T-helper 17 cell (primary cell): ENCODE measurements around the gene TNIP1. TPM values are rescaled to one million over a fixed set of nuclear protein-coding genes. Genes with fewer than 3 reads are reported as not detected.

Source experiments
- ATAC-seq: fragments of 150-1000 bp; cut with Tn5 transposase; 2 replicates; pipeline ENCODE4 v1.10.0; 2021; ENCODE audit warnings: mild to moderate bottlenecking, moderate library complexity
- DNase-seq, 3 donors: peaks; one replicate each; pipeline versions ENCODE4 v3.0.0 to v3.0.0-alpha.2; 2020 to 2021
- H3K9me3 ChIP-seq: one replicate; pipeline ENCODE4 v1.7.0; 2013; ENCODE audit warnings: low read length, mild to moderate bottlenecking; ENCODE audit not compliant: control insufficient read depth, poor library complexity, severe bottlenecking
- H3K27ac Mint-ChIP-seq: one replicate; pipeline ENCODE4 v1.8.0; 2022; ENCODE audit warnings: mild to moderate bottlenecking, moderate library complexity, mixed read lengths
- H3K27me3 Mint-ChIP-seq: one replicate; pipeline ENCODE4 v1.8.0; 2022; ENCODE audit warnings: mixed read lengths
- H3K36me3 Mint-ChIP-seq: one replicate; pipeline ENCODE4 v1.8.0; 2022; ENCODE audit warnings: low read depth, mixed read lengths
- H3K4me1 Mint-ChIP-seq: one replicate; pipeline ENCODE4 v1.8.0; 2022; ENCODE audit warnings: mild to moderate bottlenecking, mixed read lengths
- H3K4me3 Mint-ChIP-seq: one replicate; pipeline ENCODE4 v1.8.0; 2022; ENCODE audit warnings: mild to moderate bottlenecking, moderate library complexity, mixed read lengths
- total RNA-seq, 4 donors: library from RNA in 2 of 4; stranded (reverse) in 2 of 4; gene quantifications; one replicate each; pipeline ENCODE4 v1.2.3 and lab custom pipeline; 2022 to 2026

TNIP1 gene
- total RNA-seq, 2 donors from 2014 or later = 227 to 245 TPM

GRCh38 chr5:151064916-151065499 lies 15.8 kb downstream of the TNIP1 start:
- no peaks in the 10 kb centered on the region for H3K27me3 Mint-ChIP-seq
- ATAC-seq (no peak), DNase-seq (no peak)
- H3K4me3 Mint-ChIP-seq = no peak overlapping the region
- peaks cover 61% of the 10 kb centered on the region for H3K4me1 Mint-ChIP-seq
- no peak overlapping the region for H3K27ac Mint-ChIP-seq
- H3K9me3 ChIP-seq = no peaks in the 10 kb centered on the region
- no peaks in the 10 kb centered on the region for H3K36me3 Mint-ChIP-seq

- peaks cover 56% of the 10 kb centered on the region for H3K4me1 Mint-ChIP-seq
- H3K27ac Mint-ChIP-seq = peak overlapping the region; percentile 2
- H3K36me3 Mint-ChIP-seq = peaks cover 3% of the 10 kb centered on the region
- no peak for DNase-seq
- no peaks in the 10 kb centered on the region for H3K9me3 ChIP-seq
- ATAC-seq = no peak
- no peaks in the 10 kb centered on the region for H3K27me3 Mint-ChIP-seq
- peak overlapping the region; percentile 21 for H3K4me3 Mint-ChIP-seq
Observed at GRCh38 chr5:151063142-151063989, 17.5 kb downstream of the TNIP1 start.

GRCh38 chr5:151062405-151063141 lies 18.3 kb downstream of the TNIP1 start:
- H3K4me3 Mint-ChIP-seq = no peak overlapping the region
- H3K36me3 Mint-ChIP-seq = peaks cover 3% of the 10 kb centered on the region
- no peak for DNase-seq
- ATAC-seq = no peak
- H3K4me1 Mint-ChIP-seq = peaks cover 48% of the 10 kb centered on the region
- H3K27ac Mint-ChIP-seq = peak overlapping the region; percentile 95
- no peaks in the 10 kb centered on the region for H3K27me3 Mint-ChIP-seq
- H3K9me3 ChIP-seq = no peaks in the 10 kb centered on the region

- H3K9me3 ChIP-seq = no peaks in the 10 kb centered on the region
- Mint-ChIP-seq H3K27me3 (no peaks in the 10 kb centered on the region), H3K4me3 (peak overlapping the region; percentile 79), H3K27ac (peak overlapping the region; percentile 95), H3K36me3 (peaks cover 5% of the 10 kb centered on the region), H3K4me1 (peaks cover 41% of the 10 kb centered on the region)
- no peak for ATAC-seq
- no peak for DNase-seq
Observed at GRCh38 chr5:151060742-151061141, 20.1 kb downstream of the TNIP1 start.

- Mint-ChIP-seq H3K27ac (peak overlapping the region; percentile 95), H3K4me1 (peaks cover 34% of the 10 kb centered on the region), H3K4me3 (peak overlapping the region; percentile 79), H3K27me3 (no peaks in the 10 kb centered on the region), H3K36me3 (peaks cover 5% of the 10 kb centered on the region)
- no peaks in the 10 kb centered on the region for H3K9me3 ChIP-seq
- ATAC-seq = peak; percentile 30
- DNase-seq = no peak
Observed at GRCh38 chr5:151058891-151059489, 21.8 kb downstream of the TNIP1 start.

GRCh38 chr5:151058301-151058700 lies 22.5 kb downstream of the TNIP1 start:
- Mint-ChIP-seq H3K4me1 (peaks cover 33% of the 10 kb centered on the region), H3K27ac (peak overlapping the region; percentile 95), H3K27me3 (no peaks in the 10 kb centered on the region), H3K4me3 (no peak overlapping the region), H3K36me3 (peaks cover 5% of the 10 kb centered on the region)
- ATAC-seq (no peak), DNase-seq (no peak)
- H3K9me3 ChIP-seq = no peaks in the 10 kb centered on the region

GRCh38 chr5:151056379-151057325 lies 24.2 kb downstream of the TNIP1 start:
- peak overlapping the region; percentile 19 for H3K4me3 Mint-ChIP-seq
- H3K9me3 ChIP-seq = no peaks in the 10 kb centered on the region
- H3K36me3 Mint-ChIP-seq = peaks cover 5% of the 10 kb centered on the region
- ATAC-seq = no peak
- H3K4me1 Mint-ChIP-seq = peaks cover 39% of the 10 kb centered on the region
- DNase-seq = no peak
- peak overlapping the region; percentile 71 for H3K27ac Mint-ChIP-seq
- H3K27me3 Mint-ChIP-seq = no peaks in the 10 kb centered on the region

- peak overlapping the region; percentile 24 for H3K27ac Mint-ChIP-seq
- H3K9me3 ChIP-seq = no peaks in the 10 kb centered on the region
- H3K36me3 Mint-ChIP-seq = peaks cover 5% of the 10 kb centered on the region
- ATAC-seq (no peak), DNase-seq (no peak)
- H3K4me3 Mint-ChIP-seq = peak overlapping the region; percentile 5
- peaks cover 30% of the 10 kb centered on the region for H3K4me1 Mint-ChIP-seq
- H3K27me3 Mint-ChIP-seq = no peaks in the 10 kb centered on the region
Observed at GRCh38 chr5:151055336-151055735, 25.5 kb downstream of the TNIP1 start.

GRCh38 chr5:151054709-151055108 lies 26.1 kb downstream of the TNIP1 start:
- no peaks in the 10 kb centered on the region for H3K9me3 ChIP-seq
- ATAC-seq (no peak), DNase-seq (no peak)
- Mint-ChIP-seq H3K27ac (peak overlapping the region; percentile 24), H3K27me3 (no peaks in the 10 kb centered on the region), H3K4me3 (no peak overlapping the region), H3K4me1 (peaks cover 25% of the 10 kb centered on the region), H3K36me3 (peaks cover 5% of the 10 kb centered on the region)

GRCh38 chr5:151053796-151054462 lies 26.9 kb downstream of the TNIP1 start:
- Mint-ChIP-seq H3K4me1 (peaks cover 19% of the 10 kb centered on the region), H3K36me3 (peaks cover 2% of the 10 kb centered on the region), H3K4me3 (no peak overlapping the region), H3K27me3 (no peaks in the 10 kb centered on the region), H3K27ac (no peak overlapping the region)
- no peaks in the 10 kb centered on the region for H3K9me3 ChIP-seq
- DNase-seq (no peak), ATAC-seq (no peak)

GRCh38 chr5:151052836-151053235 lies 28.0 kb downstream of the TNIP1 start:
- no peaks in the 10 kb centered on the region for H3K9me3 ChIP-seq
- H3K4me3 Mint-ChIP-seq = peak overlapping the region; percentile 12
- peaks cover 8% of the 10 kb centered on the region for H3K36me3 Mint-ChIP-seq
- H3K27ac Mint-ChIP-seq = peak overlapping the region; percentile 81
- peaks cover 22% of the 10 kb centered on the region for H3K4me1 Mint-ChIP-seq
- DNase-seq (no peak), ATAC-seq (no peak)
- H3K27me3 Mint-ChIP-seq = no peaks in the 10 kb centered on the region
